Pancreas (tissue), 10 donors: ENCODE results near the gene SYNDIG1L. TPM values are rescaled to one million over a fixed set of nuclear protein-coding genes. Genes with fewer than 3 reads are reported as not detected.

Source experiments
- ATAC-seq, 4 donors: fragments of 200-7000 bp; cut with Tn5 transposase; one replicate each; pipeline versions ENCODE4 v1.8.0 to v1.9.1; 2020; ENCODE audit warnings: mild to moderate bottlenecking in 4 of 4, moderate library complexity in 4 of 4
- DNase-seq, 6 donors: peaks; one replicate each; pipeline ENCODE4 v3.0.0-alpha.2; 2020
- FAIRE-seq: peaks from 2 replicates; lab custom pipeline; 2012; peaks lifted over from hg19 to GRCh38; lab: Jason Lieb, UNC
- H3K27ac ChIP-seq, 4 donors: fragments of 200-600 bp; sonication (generic); 1 replicate in 3 of 4; 2 replicates in 1 of 4; pipeline versions ENCODE4 v1.5.0 to v1.8.0; 2020
- H3K27me3 ChIP-seq, 4 donors: fragments of 200-600 bp; one replicate each; pipeline ENCODE4 v1.8.0; 2021
- H3K36me3 ChIP-seq, 3 donors: fragments of 200-600 bp; sonication (generic) in 1 of 3; one replicate each; pipeline versions ENCODE4 v1.5.0 to v1.8.0; 2020 to 2021
- H3K4me1 ChIP-seq, 3 donors: fragments of 200-600 bp; one replicate each; pipeline ENCODE4 v1.8.0; 2021
- H3K4me3 ChIP-seq, 4 donors: fragments of 200-600 bp; sonication (generic) in 2 of 4; one replicate each; pipeline versions ENCODE4 v1.5.0 to v1.8.0; 2020 to 2021
- H3K9me3 ChIP-seq, 4 donors: fragments of 200-600 bp; one replicate each; pipeline ENCODE4 v1.8.0; 2021
- WGBS, 2 donors: extraction: QIAGEN DNeasy Blood & Tissue Kit; methylation state at CpG; one replicate each; pipeline ENCODE4 v1.1.7; 2013; 5-methylcytosine and 5-hydroxymethylcytosine counted together
- intact Hi-C, 3 donors: fragments of 100-400 bp; cut with DNase I; formaldehyde crosslinking; loops; one replicate each; pipeline versions ENCODE4 v1.11.1 to v1.14.2; 2022
- polyA plus RNA-seq, 2 donors: library from polyadenylated mRNA; stranded (reverse); fragments of 200-250 nt; gene quantifications; one replicate each; pipeline ENCODE4 v1.2.3, GENCODE V29; 2013
- total RNA-seq, 6 donors: library from RNA; stranded (reverse); fragmentation: NEBNext Ultra II Directional in 4 of 6; extraction: Animal tissue kit (Norgen Biotek cat#: 25700) in 4 of 6; gene quantifications; one replicate each; pipeline versions ENCODE4 v1.2.1 to v1.2.4, GENCODE V29; 2021 to 2023
- TF ChIP-seq, protein P1 (sequence below), 4 donors: fragments of 200-600 bp; sonication (generic) in 3 of 4; IDR thresholded peaks; one replicate each; pipeline versions ENCODE4 v1.5.0 to v1.8.0; 2021; ENCODE audit warnings: antibody characterized with exemption in 4 of 4
- donor health status: healthy with polysubstance abuse.
- donor health status: DM: no; HTN: no; CAD: no; lungs with moderate emphysema.
- donor health status: DM: no; HTN: no; CAD: no.
- donor health status: control.
- donor health status: control.
- donor health status: Bipolar disorder and iron deficiency.
- donor health status: DM: yes; HTN: yes; CAD: no.
- donor health status: DM: no; HTN: no; CAD: no.
- donor health status: DM: no; HTN: no; CAD: no.
- donor health status: DM: yes; HTN: yes; CAD: no.

SYNDIG1L gene
- total and polyA plus RNA-seq, 8 donors, result 0.23 to 2.5 (median 0.27) TPM; not detected in 4

DNA sequence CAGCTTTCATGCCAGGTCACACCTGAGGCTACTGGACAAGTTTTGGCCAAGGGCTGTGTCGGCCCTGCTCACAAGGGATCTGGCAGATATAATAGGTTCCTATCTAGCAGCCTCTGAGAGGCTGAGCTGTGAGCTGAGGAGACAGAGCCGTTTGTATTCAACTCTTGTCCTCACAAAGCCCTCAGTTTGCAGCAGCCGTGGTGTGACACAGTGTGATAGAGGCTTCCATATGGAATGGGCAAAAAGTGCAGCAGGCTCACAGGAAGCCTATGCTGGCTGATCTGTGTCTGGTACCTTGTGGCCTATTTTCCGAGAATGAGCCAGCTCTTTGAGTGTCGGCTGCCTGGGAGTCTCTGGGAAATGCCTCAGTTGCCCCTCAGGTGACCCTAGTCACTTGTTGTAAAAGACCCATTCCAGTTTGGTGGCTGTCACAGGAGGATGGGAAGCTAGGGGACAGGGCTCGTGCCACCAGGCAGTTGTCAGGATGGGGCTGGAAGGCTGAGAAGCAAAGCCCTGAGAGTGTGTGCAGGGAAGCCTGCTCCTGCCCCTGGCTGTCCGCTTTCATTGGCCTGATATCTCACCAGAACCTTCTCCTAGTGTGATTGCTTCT is 61.6 kb downstream of the SYNDIG1L start:
- Histone ChIP-seq H3K4me1 (peaks cover 8 to 12% (median 10%) of the 10 kb centered on the region in 3 donors), H3K27me3 (no peaks in the 10 kb centered on the region), H3K27ac (no peak overlapping the region), H3K36me3 (no peaks in the 10 kb centered on the region), H3K4me3 (no peak overlapping the region), H3K9me3 (no peaks in the 10 kb centered on the region)
- DNase-seq (no peak), FAIRE-seq (no peak), ATAC-seq (no peak)
- intact Hi-C loops, result loop anchor here in 2 of 3 donors (10.0 kb wide), 2 partner anchors 110 to 120 kb away; no protein-coding TSS in a partner anchor
- 78 to 79% methylated on average over 7 of the region's 7 CpGs for WGBS, 2 donors
- TF ChIP-seq, protein P1, sequence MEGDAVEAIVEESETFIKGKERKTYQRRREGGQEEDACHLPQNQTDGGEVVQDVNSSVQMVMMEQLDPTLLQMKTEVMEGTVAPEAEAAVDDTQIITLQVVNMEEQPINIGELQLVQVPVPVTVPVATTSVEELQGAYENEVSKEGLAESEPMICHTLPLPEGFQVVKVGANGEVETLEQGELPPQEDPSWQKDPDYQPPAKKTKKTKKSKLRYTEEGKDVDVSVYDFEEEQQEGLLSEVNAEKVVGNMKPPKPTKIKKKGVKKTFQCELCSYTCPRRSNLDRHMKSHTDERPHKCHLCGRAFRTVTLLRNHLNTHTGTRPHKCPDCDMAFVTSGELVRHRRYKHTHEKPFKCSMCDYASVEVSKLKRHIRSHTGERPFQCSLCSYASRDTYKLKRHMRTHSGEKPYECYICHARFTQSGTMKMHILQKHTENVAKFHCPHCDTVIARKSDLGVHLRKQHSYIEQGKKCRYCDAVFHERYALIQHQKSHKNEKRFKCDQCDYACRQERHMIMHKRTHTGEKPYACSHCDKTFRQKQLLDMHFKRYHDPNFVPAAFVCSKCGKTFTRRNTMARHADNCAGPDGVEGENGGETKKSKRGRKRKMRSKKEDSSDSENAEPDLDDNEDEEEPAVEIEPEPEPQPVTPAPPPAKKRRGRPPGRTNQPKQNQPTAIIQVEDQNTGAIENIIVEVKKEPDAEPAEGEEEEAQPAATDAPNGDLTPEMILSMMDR (IDR thresholded peaks at IDR 0.05), result no peak

DNA sequence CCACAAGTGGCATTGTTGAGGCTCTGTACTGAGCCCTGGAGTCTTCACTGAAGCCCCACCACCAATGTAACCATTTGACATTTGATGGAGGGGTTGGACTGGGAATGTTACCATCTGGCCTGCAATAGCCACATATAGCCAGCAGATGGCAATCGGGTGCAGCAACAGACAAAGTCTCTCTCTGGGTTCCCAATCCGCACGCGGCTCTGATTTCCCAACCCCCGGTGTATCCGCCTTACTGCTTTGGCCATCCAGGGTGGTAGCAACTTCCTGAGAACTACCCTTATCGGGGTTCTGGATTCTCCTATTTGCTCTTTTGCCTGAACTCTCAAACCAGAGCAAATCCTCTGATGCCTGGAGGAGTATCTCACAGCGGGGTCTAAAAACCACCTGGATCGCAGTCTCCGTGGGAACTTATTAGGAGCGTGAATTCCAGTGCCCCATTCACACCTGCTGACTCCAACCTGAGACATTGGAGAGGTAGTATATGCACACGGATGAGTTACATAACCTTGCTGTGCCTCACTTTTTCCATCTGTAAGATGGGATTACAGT is 63.6 kb downstream of the SYNDIG1L start:
- 17% methylated on average over 12 of the region's 12 CpGs for whole genome bisulfite sequencing, 2 donors
- Histone ChIP-seq H3K4me1 (peaks cover 8 to 12% (median 10%) of the 10 kb centered on the region in 3 donors), H3K27ac (no peak overlapping the region), H3K27me3 (no peaks in the 10 kb centered on the region), H3K9me3 (no peaks in the 10 kb centered on the region), H3K4me3 (no peak overlapping the region), H3K36me3 (no peaks in the 10 kb centered on the region)
- intact Hi-C loops, result loop anchor here in 2 of 3 donors (10.0 kb wide), 2 partner anchors 112 to 122 kb away; no protein-coding TSS in a partner anchor
- FAIRE-seq (no peak), DNase-seq (peak; percentile 71 to 89 (median 82)), ATAC-seq (peak; percentile 80 to 94 (median 88))
- TF ChIP-seq, protein P1 (IDR thresholded peaks at IDR 0.05), result peak; percentile 79 to 90 (median 84)

DNA sequence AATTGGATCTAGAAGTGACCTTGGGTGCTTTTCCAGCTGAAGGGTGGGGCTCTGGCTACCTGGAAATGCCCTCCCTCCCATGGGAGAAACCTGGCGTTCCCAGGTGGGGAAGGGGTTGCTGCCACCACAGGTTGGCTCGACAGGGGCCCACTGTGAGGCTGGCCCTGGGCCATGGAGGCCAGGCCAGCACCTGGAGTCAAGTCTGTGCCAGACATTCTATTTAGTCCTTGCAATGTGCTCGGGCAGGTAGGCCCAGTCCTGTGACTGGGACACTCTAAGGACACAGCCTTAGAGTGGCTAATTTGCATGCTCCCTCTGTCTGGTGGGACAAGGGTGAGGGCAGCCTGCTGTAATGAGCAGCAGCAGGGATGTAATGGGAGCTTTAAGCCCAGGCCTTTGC is 65.8 kb downstream of the SYNDIG1L start:
- 19 to 21% methylated on average over 3 of the region's 3 CpGs for WGBS, 2 donors
- peak; percentile 60 to 87 (median 74) for ATAC-seq
- no peaks in the 10 kb centered on the region for H3K9me3 ChIP-seq
- no peaks in the 10 kb centered on the region for H3K36me3 ChIP-seq
- TF ChIP-seq, protein P1 (IDR thresholded peaks at IDR 0.05), result no peak
- no peak for FAIRE-seq
- H3K27ac ChIP-seq, result peak overlapping the region in 1 of 4 donors; percentile 23
- peaks cover 8 to 12% (median 10%) of the 10 kb centered on the region in 3 donors for H3K4me1 ChIP-seq
- intact Hi-C loops, result loop anchor here in 2 of 3 donors (10.0 kb wide), 2 partner anchors 115 to 125 kb away; no protein-coding TSS in a partner anchor
- DNase-seq, result peak; percentile 57 to 78 (median 64)
- H3K4me3 ChIP-seq, result no peak overlapping the region
- H3K27me3 ChIP-seq, result no peaks in the 10 kb centered on the region

DNA sequence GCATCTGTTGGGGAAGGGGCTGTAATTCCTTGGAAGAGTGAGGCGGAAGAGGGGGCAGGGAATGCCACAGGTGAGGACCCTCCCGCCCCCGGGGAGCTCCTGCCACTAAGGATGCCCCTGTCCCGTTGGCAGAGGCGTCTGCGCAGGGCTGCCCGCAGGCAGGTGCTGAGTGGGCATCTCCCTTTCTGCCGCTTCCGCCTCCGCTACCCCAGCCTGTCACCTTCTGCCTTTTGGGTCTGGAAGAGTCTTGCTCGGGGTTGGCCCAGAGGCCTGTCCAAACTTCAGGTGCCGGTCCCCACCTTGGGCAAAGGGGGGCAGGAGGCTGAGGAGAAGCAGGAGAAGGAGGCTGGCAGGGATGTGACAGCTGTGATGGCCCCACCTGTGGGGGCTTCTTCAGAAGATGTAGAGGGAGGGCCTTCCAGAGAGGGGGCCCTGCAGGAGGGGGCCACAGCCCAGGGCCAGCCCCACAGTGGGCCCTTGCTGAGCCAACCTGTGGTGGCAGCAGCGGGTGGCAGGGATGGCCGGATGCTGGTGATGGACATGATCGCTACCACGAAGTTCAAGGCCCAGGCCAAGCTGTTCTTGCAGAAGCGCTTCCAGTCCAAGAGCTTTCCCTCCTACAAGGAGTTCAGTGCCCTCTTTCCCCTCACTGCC is 67.7 kb downstream of the SYNDIG1L start:
- H3K9me3 ChIP-seq, result no peaks in the 10 kb centered on the region
- no peak for DNase-seq
- H3K27ac ChIP-seq, result no peak overlapping the region
- no peak for FAIRE-seq
- H3K4me1 ChIP-seq, result peaks cover 8 to 12% (median 10%) of the 10 kb centered on the region in 3 donors
- TF ChIP-seq, protein P1 (IDR thresholded peaks at IDR 0.05), result no peak
- 90 to 95% methylated on average over 17 of the region's 17 CpGs for WGBS, 2 donors
- H3K27me3 ChIP-seq, result no peaks in the 10 kb centered on the region
- intact Hi-C loops, result no loop called here
- no peaks in the 10 kb centered on the region for H3K36me3 ChIP-seq
- no peak for ATAC-seq
- H3K4me3 ChIP-seq, result no peak overlapping the region
